Measurements from ENCODE around the gene PRAMEF9.
"Not testable (repeated sequence)": the region's sequence is repeated elsewhere in the genome, so short reads cannot be mapped to it uniquely, and the experiment has no call there.

The PRAMEF9 gene

DNA sequence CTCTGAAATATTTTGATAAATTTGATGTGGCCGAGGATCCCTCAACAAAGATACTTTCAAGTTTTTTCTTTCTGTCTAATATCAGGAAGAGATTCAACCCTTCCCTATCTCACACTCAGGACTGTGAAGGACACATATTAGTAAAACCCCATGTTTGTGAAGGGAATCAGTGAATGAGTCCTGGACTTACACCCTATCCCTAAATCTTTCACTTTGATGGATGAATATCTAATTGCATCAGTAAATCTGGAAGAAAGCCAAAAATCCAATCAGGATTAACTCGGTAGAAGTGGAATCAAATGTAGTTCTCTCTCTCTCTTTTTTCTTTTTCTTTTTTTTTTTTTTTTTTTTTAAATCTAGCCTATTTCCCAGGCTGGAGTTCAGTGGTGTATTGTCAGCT, at the start of gene PRAMEF9:
PRAMEF9 (plus strand) TSS at position 301 of the 400 bp plus-strand sequence. CDS start 3,433 bp downstream, outside the sequence.
- DNase-seq (ENCODE audit: low spot score), result not testable (repeated sequence)

DNA sequence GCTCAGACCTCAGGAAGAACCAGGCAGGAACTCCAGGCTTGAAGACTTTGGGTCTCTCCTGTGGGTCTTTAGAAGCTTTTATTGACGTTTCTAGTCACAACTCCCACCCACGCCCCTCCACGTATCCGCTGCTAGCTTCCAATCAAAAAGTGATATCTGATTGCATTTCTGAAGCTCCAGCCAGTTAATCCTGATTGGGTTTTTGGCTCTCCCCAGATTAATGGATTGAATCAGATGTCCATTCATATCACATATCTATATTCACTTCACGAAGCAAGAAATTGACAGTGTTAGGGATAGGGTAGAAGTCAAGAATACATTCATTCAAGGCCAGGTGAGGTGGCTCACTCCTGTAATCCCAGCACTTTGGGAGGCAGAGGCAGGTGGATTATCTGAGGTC, 15.7 kb upstream of the PRAMEF9 start, which contains the start of gene PRAMEF26:
PRAMEF26 (minus strand) TSS at position 101 of the 400 bp plus-strand sequence. CDS start 2,914 bp downstream, outside the sequence.
- DNase-seq (ENCODE audit: low spot score), result not testable (repeated sequence)

- not testable (repeated sequence) for DNase-seq (ENCODE audit: low spot score)
Measured at GRCh38 chr1:13165531-13165930, 6.1 kb upstream of the PRAMEF9 start, which contains the start of gene HNRNPCL4. Gene HNRNPCL4, minus strand, starts transcription at chr1:13165631. Its CDS starts 164 bp downstream, at chr1:13165467.

DNA sequence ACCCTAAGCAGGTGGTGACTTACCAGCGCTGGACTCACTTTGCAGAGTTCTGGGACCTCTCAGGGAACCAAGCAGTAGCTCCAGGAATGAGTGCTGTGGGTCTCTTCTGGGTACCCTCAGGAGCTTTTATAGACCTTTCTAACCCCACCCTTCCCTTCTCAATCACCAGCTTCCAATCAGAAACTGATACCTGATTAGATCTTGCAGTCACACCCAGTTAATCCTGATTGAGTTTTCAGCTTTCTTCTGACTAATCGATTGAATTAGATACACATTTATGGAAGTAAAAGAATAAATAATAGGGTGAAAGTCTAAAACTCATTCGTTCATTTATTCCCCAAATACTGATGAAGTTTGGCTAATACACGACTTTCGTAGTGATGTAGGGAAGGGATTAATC, 29.7 kb downstream of the PRAMEF9 start, which contains the start of gene PRAMEF13:
PRAMEF13 (minus strand) TSS at position 101 of the 400 bp plus-strand sequence. CDS start 1,820 bp downstream, outside the sequence.
- DNase-seq (ENCODE audit: low spot score), result not testable (repeated sequence)

- not testable (repeated sequence) for DNase-seq (ENCODE audit: low spot score)
Measured at GRCh38 chr1:13208712-13209111, 37.1 kb downstream of the PRAMEF9 start.

DNA sequence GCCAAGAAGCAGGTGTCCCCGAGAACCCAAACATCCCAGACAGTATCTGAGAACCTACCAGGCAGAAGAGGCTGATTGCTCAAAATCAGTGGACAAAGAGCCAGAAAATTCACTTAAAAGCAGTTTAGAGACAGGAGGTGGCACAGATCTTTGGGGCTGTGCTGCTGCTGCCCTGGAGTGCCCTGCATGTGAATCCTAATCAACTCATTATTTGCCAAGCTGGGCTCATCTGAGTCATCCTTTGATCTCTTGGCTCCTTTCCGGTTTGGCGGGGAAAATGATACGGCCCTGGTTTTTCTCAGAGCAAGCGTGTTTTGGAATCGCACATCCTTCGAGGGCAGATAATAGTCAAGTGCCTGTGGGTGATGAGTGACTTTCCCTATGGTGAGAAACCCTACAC, 45.0 kb downstream of the PRAMEF9 start:
- DNase-seq (ENCODE audit: low spot score), result not testable (repeated sequence)

- not testable (repeated sequence) for DNase-seq (ENCODE audit: low spot score)
Measured at GRCh38 chr1:13219203-13219602, 47.6 kb downstream of the PRAMEF9 start.

- DNase-seq (ENCODE audit: low spot score), result not testable (repeated sequence)
Measured at GRCh38 chr1:13222788-13223187, 51.1 kb downstream of the PRAMEF9 start.

- DNase-seq (ENCODE audit: low spot score), result no peak
Measured at GRCh38 chr1:13224480-13225060, 52.9 kb downstream of the PRAMEF9 start.

GRCh38 chr1:13225675-13226204, 54.1 kb downstream of the PRAMEF9 start, which contains the start of gene PRAMEF18:
Gene PRAMEF18, minus strand, starts transcription at chr1:13226154. Its CDS starts 48 bp downstream, at chr1:13226106.
- DNase-seq (ENCODE audit: low spot score), result not testable (repeated sequence)

DNA sequence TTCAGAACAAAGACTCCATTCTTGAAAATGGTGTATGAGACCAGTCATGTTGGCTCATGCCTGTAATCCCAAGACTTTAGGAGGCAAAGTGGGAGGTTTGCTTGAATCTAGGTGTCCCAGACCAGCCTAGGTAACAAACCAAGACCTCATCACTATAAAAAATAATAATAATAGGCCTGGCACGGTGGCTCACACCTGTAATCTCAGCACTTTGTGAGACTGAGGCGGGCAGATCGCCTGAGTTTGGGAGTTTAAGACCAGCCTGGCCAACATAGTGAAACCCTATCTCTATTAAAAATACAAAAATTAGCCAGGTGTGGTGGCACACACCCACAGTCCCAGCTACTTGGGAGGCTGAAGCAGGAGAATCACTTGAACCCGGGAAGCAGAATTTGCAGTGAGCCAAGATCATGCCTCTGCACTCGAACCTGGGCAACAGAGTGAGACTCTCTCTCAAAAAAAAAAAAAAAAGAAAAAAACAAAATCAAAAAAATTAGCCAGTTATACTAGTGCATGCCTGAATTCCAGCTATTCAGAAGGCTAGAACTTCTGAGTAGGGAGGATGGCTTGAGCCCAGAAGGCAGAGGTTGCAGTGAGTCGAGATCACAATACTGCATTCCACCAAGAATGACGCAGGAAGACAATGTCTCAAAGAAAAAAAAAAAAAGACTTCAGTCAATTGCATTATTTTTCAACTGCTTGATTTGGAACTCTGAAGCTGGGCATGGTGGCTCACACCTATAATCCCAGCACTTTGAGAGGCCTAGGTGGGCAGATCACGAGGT, 55.8 kb downstream of the PRAMEF9 start:
- not testable (repeated sequence) for DNase-seq (ENCODE audit: low spot score)

DNA sequence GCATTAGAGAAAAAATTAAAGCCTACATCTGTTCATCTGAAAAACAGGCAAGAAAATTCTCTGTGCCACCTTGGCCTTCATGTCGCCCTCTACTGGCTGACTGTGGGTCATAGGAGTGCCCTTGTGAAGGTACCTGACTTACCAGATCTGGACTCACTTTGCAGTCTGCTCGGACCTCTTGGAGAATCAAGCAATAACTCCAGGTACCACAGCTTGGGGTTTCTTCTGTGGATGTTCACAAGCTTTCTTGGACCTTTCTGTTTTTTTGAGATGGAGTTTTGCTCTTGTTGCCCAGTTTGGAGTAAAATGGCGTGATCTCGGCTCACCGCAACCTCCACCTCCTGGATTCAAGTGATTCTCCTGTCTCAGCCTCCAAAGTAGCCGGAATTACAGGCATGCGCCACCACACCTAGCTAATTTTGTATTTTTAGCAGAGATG, 56.7 kb downstream of the PRAMEF9 start:
- no peak for DNase-seq (ENCODE audit: low spot score)

All from AG08395 (cell line).